C4-2B (cell line): ENCODE results near the gene CLIC3.
"Not testable (repeated sequence)": the region's sequence is repeated elsewhere in the genome, so short reads cannot be mapped to it uniquely, and the experiment has no call there.

Experiments
- CTCF ChIP-seq: fragments of 450-650 bp; conservative IDR thresholded peaks from 2 replicates; pipeline ENCODE4 v1.5.1; 2017; ENCODE audit warnings: mild to moderate bottlenecking
- ZFX ChIP-seq: fragments of 450-650 bp; IDR thresholded peaks from 2 replicates; pipeline ENCODE4 v1.6.1; 2017

- TF ChIP-seq ZFX, CTCF: not testable (repeated sequence)
Observed at GRCh38 chr9:137033481-137033880, 37.1 kb upstream of the CLIC3 start.
